Measurements from ENCODE around the gene PHF1. TPM values are rescaled to one million over a fixed set of nuclear protein-coding genes. Genes with fewer than 3 reads are reported as not detected.
A peak's percentile ranks its signal among the peaks of the same experiment; 100 is the strongest.

Gene PHF1
- total RNA-seq, 1 donor from 2014 or later, result 63.6 TPM

DNA sequence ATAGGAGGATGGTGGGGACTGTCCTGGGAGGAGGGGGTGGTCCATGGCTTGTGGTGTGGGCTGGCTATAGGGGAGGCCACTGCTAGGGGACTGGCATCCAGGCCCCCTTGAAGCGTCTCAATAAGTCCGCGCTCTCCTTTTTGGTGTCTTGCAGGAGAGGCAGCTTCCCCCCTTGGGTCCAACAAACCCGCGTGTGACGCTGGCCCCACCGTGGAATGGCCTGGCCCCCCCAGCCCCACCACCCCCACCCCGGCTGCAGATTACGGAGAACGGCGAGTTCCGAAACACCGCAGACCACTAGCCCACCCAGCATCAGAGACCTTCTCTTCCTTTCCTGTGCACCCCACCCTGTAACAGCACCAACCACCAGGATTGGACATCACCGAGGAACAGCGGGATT, 40.8 kb downstream of the PHF1 start:
- Mint-ChIP-seq H3K27ac (peak overlapping the region; percentile 59), H3K4me1 (peaks cover 18% of the 10 kb centered on the region), H3K9me3 (no peaks in the 10 kb centered on the region), H3K27me3 (ENCODE audit: low read depth) (no peaks in the 10 kb centered on the region), H3K4me3 (no peak overlapping the region), H3K36me3 (peaks cover 28% of the 10 kb centered on the region)
- TF ChIP-seq, protein P1, sequence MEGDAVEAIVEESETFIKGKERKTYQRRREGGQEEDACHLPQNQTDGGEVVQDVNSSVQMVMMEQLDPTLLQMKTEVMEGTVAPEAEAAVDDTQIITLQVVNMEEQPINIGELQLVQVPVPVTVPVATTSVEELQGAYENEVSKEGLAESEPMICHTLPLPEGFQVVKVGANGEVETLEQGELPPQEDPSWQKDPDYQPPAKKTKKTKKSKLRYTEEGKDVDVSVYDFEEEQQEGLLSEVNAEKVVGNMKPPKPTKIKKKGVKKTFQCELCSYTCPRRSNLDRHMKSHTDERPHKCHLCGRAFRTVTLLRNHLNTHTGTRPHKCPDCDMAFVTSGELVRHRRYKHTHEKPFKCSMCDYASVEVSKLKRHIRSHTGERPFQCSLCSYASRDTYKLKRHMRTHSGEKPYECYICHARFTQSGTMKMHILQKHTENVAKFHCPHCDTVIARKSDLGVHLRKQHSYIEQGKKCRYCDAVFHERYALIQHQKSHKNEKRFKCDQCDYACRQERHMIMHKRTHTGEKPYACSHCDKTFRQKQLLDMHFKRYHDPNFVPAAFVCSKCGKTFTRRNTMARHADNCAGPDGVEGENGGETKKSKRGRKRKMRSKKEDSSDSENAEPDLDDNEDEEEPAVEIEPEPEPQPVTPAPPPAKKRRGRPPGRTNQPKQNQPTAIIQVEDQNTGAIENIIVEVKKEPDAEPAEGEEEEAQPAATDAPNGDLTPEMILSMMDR (IDR thresholded peaks at IDR 0.05; ENCODE audit: unreplicated experiment), result no peak
- no peak for DNase-seq (ENCODE audit: low spot score in 2 of 2, unreplicated experiment in 2 of 2)

DNA sequence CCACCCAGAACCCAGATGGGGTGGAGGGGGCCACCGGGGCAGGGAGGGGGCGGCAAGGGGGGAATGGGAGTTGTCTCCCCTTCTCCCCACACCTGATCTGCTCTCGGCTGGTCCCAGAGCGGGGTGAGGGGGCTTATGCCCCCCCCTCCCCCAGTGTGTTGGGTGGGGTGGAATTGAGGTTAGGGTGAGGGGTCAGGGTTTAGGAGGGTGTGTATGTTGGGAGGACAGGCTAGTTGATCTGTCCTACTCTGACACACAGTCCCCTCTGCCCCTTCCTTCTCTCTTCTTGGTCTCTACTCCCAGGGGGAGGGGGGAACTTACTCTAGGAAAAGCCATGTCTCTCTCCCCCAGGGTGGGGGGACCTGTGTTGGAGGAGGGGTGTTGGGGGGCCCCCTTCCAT, 41.7 kb downstream of the PHF1 start:
- Mint-ChIP-seq H3K36me3 (peaks cover 32% of the 10 kb centered on the region), H3K4me1 (peaks cover 18% of the 10 kb centered on the region), H3K27ac (no peak overlapping the region), H3K27me3 (ENCODE audit: low read depth) (no peaks in the 10 kb centered on the region), H3K4me3 (no peak overlapping the region), H3K9me3 (no peaks in the 10 kb centered on the region)
- TF ChIP-seq, protein P1 (IDR thresholded peaks at IDR 0.05; ENCODE audit: unreplicated experiment), result no peak
- DNase-seq (ENCODE audit: low spot score in 2 of 2, unreplicated experiment in 2 of 2), result no peak

DNA sequence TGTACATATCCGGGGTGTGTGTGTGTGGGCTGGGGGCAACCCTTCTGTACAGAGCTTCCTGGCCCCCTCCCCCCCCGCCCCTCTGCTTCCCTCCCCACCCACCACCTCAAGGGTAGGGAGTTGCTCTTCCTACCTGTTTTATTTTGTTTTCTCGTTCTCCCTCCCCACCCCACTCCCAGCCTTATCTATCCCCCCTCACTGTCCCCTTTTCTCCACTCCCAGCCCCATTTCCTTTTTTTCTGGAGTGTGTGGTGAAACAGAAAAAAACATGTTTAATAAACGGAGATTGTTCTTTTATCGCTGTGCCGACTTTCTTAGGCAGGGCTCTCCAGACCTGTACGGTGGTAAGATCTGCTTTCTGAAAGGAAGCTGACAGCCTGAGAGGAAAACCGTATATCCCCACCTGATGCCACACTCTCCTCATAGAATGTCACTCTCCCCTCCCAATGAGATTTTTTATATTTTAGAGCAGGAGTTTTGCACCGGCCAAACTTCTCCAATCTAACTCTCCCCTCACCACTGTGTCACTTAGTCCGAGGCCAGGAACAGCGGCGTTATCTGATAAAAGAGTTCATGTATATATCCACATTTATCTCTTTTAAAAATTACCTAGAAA, 42.7 kb downstream of the PHF1 start:
- Mint-ChIP-seq H3K27ac (peak overlapping the region; percentile 90), H3K27me3 (ENCODE audit: low read depth) (no peaks in the 10 kb centered on the region), H3K36me3 (peaks cover 22% of the 10 kb centered on the region), H3K4me3 (peak overlapping the region; percentile 97), H3K9me3 (peaks cover under 1% of the 10 kb centered on the region), H3K4me1 (peaks cover 18% of the 10 kb centered on the region)
- TF ChIP-seq, protein P1 (IDR thresholded peaks at IDR 0.05; ENCODE audit: unreplicated experiment), result no peak
- no peak for DNase-seq (ENCODE audit: low spot score in 2 of 2, unreplicated experiment in 2 of 2)

DNA sequence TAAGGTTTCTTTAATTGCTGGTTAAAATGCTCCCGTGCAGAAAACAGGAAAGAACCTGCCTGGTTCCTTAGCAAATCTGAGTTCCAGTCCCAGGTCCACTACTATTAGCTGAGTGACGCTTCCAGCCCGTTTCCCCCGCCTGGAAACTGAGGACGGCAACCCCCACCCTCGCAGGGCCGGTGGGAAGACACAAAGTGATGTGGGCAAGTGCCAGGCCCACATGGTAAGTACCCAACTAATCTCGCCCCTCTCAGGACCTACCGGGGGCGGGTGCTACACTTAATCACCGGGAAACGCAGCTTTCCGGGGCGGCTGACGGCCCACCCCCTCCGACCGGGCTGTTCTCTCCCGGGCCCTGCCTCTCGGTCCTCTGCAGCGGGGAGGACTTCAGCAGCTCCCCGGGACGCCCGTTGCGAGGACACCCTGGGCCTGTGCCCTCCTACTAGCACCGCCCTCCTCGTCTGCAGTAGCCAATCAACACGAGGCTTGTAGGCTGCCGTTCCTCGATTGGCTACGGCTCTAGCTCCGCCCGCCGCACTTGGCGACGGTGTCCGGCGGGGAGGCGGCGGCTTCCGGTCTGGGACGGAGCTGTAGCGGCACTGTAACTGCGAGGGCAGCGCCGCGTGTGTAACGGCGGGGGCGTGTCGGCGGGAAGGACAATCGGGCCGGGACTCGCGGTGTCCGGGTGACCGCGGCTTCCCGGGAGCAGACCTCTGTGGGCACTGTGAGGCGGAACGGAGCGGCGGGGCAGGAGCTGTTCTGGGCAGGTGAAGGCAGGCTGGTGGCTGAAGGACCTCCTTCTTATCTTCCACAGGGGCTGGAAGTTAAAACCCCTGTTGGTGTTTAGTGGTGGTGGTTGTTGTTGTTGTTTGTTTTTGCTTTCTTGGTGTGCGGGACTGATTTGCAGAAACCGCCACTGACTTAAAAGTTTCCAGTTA, 43.5 kb downstream of the PHF1 start, which contains the start of gene ZBTB9:
TSS of gene ZBTB9 (plus strand) at position 568 of the 938 bp plus-strand sequence. CDS start 525 bp downstream, outside the sequence.
- peak; percentile 88 to 93 for DNase-seq (ENCODE audit: low spot score in 2 of 2, unreplicated experiment in 2 of 2)
- Mint-ChIP-seq H3K27ac (peak within 1 kb of the TSS; percentile 90), H3K4me1 (peaks cover 18% of the 10 kb centered on the region), H3K27me3 (ENCODE audit: low read depth) (no peaks in the 10 kb centered on the region), H3K36me3 (peaks cover 15% of the 10 kb centered on the region), H3K9me3 (peaks cover 2% of the 10 kb centered on the region), H3K4me3 (peak within 1 kb of the TSS; percentile 97)
- TF ChIP-seq, protein P1 (IDR thresholded peaks at IDR 0.05; ENCODE audit: unreplicated experiment), result no peak

DNA sequence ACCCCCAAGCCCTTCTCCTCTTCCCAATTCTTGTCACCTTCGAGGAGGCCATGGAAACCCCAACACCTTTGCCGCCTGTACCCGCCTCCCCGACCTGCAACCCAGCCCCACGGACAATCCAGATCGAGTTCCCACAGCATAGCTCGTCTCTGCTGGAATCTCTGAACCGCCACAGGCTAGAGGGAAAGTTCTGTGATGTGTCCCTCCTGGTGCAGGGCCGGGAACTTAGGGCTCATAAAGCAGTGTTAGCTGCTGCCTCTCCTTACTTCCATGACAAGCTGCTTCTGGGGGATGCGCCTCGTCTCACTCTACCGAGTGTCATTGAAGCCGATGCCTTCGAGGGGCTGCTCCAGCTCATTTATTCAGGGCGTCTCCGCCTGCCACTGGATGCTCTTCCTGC, 44.2 kb downstream of the PHF1 start:
- TF ChIP-seq, protein P1 (IDR thresholded peaks at IDR 0.05; ENCODE audit: unreplicated experiment), result no peak
- peak overlapping the region; percentile 86 for H3K27ac Mint-ChIP-seq
- DNase-seq (ENCODE audit: low spot score in 2 of 2, unreplicated experiment in 2 of 2), result no peak
- peaks cover 6% of the 10 kb centered on the region for H3K9me3 Mint-ChIP-seq
- peaks cover 2% of the 10 kb centered on the region for H3K27me3 Mint-ChIP-seq (ENCODE audit: low read depth)
- peak overlapping the region; percentile 97 for H3K4me3 Mint-ChIP-seq
- peaks cover 18% of the 10 kb centered on the region for H3K4me1 Mint-ChIP-seq
- peaks cover 15% of the 10 kb centered on the region for H3K36me3 Mint-ChIP-seq

Data from mesothelial cell of epicardium (in vitro differentiated cells).